ENCODE measurements around the gene MEFV.

The MEFV gene, protein sequence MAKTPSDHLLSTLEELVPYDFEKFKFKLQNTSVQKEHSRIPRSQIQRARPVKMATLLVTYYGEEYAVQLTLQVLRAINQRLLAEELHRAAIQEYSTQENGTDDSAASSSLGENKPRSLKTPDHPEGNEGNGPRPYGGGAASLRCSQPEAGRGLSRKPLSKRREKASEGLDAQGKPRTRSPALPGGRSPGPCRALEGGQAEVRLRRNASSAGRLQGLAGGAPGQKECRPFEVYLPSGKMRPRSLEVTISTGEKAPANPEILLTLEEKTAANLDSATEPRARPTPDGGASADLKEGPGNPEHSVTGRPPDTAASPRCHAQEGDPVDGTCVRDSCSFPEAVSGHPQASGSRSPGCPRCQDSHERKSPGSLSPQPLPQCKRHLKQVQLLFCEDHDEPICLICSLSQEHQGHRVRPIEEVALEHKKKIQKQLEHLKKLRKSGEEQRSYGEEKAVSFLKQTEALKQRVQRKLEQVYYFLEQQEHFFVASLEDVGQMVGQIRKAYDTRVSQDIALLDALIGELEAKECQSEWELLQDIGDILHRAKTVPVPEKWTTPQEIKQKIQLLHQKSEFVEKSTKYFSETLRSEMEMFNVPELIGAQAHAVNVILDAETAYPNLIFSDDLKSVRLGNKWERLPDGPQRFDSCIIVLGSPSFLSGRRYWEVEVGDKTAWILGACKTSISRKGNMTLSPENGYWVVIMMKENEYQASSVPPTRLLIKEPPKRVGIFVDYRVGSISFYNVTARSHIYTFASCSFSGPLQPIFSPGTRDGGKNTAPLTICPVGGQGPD

GRCh38 chr16:3256146-3256865 is at the start of gene MEFV:
MEFV (minus strand) TSS chr16:3256633; CDS start chr16:3256587, 46 bp downstream.
- DNase-seq: no peak

DNA sequence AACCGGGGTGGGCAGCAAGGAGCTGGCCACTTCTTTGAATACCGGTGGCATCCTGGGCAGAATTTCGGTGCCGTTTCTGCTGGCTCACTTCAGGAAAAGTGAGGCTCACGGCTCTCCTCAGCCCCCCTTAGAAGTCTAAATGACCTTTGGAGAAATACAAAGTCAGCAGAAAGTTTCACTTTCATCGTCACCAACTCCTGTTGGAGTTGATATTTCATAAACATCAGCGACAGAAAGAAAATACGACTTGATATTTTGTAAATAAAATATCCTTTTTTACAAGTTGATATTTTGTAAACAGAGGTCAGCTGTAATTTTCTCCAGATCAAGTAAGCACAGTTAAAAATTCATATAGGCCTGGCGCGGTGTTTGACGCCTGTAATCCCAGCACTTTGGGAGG is 49.6 kb upstream of the MEFV start:
- DNase-seq: no peak
- in situ Hi-C loops (cut with HindIII; ENCODE audit: low pct_ligation_motif_present, low pct_unique_long_range_greater_than_20kb, low sequenced_read_pairs): no loop called here

More at GRCh38 chr16:3256146-3256865, at the start of gene MEFV:
- in situ Hi-C loops (cut with HindIII; ENCODE audit: low pct_ligation_motif_present, low pct_unique_long_range_greater_than_20kb, low sequenced_read_pairs): no loop called here

- peak; percentile 92 for DNase-seq
- in situ Hi-C loops (cut with HindIII; ENCODE audit: low pct_ligation_motif_present, low pct_unique_long_range_greater_than_20kb, low sequenced_read_pairs): no loop called here
These were observed 49.0 kb upstream of the MEFV start, which contains the start of the genes TIGD7 and ZNF75A for GRCh38 chr16:3305109-3306068. TIGD7 (minus strand) TSS chr16:3305430; CDS start chr16:3300614, 4,816 bp downstream. ZNF75A (plus strand) TSS chr16:3305497; CDS start chr16:3308429, 2,932 bp downstream.

- in situ Hi-C loops (cut with HindIII; ENCODE audit: low pct_ligation_motif_present, low pct_unique_long_range_greater_than_20kb, low sequenced_read_pairs): no loop called here
- DNase-seq: no peak
These were observed 47.9 kb upstream of the MEFV start for GRCh38 chr16:3304370-3304769.

GRCh38 chr16:3295783-3296182 is 39.4 kb upstream of the MEFV start:
- no peak for DNase-seq
- in situ Hi-C loops (cut with HindIII; ENCODE audit: low pct_ligation_motif_present, low pct_unique_long_range_greater_than_20kb, low sequenced_read_pairs): no loop called here

- DNase-seq: no peak
- in situ Hi-C loops (cut with HindIII; ENCODE audit: low pct_ligation_motif_present, low pct_unique_long_range_greater_than_20kb, low sequenced_read_pairs): no loop called here
These were observed 38.8 kb upstream of the MEFV start for GRCh38 chr16:3295209-3295608.

GRCh38 chr16:3292604-3293003 is 36.2 kb upstream of the MEFV start:
- DNase-seq: no peak
- in situ Hi-C loops (cut with HindIII; ENCODE audit: low pct_ligation_motif_present, low pct_unique_long_range_greater_than_20kb, low sequenced_read_pairs): no loop called here

DNA sequence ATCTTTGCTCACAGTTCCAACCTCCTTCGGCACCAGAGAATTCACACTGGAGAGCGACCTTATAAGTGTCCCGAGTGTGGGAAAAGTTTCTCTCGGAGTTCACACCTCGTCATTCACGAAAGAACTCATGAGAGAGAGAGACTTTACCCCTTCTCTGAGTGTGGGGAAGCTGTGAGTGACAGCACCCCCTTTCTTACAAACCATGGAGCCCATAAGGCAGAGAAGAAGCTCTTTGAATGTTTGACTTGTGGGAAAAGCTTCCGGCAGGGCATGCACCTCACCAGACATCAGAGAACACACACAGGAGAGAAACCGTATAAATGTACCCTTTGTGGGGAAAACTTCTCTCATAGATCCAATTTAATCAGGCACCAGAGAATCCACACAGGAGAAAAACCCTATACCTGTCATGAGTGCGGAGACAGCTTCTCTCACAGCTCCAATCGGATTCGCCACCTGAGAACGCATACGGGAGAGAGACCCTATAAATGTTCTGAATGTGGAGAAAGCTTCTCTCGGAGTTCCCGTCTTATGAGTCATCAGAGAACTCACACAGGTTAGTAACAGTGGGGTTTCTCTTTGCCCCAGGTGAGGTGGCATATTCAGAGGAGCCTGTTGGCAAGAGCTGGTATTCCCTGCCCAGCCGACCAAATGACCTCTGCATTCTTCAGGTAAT is 33.7 kb upstream of the MEFV start:
- in situ Hi-C loops (cut with HindIII; ENCODE audit: low pct_ligation_motif_present, low pct_unique_long_range_greater_than_20kb, low sequenced_read_pairs): no loop called here
- DNase-seq: no peak

DNA sequence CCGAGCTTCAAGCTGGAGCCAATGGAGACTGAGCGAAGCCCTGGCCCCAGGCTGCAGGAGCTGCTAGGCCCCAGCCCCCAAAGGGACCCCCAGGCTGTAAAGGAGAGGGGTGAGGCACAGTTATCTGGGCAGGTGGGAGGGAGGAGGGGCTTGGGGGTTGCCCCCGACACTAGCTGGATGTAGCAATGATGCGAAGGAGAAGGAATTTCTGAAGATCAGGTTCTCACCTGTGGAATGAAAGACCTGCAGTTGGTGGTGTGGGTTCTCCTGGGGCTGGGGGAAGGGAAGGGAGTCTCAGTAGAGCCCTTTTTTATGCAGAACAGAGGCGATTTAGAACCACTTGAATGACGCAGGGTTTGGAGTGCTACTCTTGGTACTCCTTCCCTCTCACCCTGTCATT is 28.7 kb upstream of the MEFV start:
- no peak for DNase-seq
- in situ Hi-C loops (cut with HindIII; ENCODE audit: low pct_ligation_motif_present, low pct_unique_long_range_greater_than_20kb, low sequenced_read_pairs): no loop called here

DNA sequence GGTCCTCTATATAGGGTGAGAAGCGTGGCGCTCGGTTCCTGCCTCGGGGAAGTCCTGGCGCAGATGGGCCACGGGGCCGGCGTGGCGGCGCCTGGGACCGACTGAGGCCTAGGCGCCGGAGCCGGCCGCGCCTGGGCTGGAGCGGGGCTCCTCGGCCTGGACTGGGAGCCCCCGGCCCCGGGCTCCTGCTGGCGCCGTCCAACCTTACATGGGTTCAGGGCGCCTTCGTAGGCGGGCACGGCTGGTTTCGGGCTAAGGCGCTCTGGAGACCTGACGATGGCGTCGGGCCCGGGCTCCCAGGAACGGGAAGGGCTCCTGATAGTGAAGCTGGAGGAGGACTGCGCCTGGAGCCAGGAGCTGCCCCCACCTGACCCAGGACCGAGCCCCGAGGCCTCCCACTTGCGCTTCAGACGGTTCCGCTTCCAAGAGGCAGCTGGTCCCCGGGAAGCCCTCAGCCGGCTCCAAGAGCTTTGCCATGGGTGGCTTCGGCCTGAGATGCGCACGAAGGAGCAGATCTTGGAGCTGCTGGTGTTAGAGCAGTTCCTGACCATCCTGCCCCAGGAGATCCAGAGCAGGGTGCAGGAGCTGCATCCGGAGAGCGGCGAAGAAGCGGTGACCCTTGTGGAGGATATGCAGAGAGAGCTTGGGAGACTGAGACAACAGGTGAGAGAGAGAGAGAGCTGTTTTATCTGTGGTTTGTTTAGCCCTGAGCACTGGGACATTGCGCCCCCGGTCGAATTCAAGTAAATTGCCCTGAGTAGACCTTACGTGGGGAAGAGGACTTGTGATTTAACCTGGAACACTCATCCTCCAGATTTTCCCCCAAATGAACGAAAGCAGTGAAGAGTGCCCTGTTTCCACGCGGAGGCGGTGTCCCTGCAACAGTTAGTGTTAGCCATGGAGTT is 27.4 kb upstream of the MEFV start:
- no peak for DNase-seq
- in situ Hi-C loops (cut with HindIII; ENCODE audit: low pct_ligation_motif_present, low pct_unique_long_range_greater_than_20kb, low sequenced_read_pairs): no loop called here

DNA sequence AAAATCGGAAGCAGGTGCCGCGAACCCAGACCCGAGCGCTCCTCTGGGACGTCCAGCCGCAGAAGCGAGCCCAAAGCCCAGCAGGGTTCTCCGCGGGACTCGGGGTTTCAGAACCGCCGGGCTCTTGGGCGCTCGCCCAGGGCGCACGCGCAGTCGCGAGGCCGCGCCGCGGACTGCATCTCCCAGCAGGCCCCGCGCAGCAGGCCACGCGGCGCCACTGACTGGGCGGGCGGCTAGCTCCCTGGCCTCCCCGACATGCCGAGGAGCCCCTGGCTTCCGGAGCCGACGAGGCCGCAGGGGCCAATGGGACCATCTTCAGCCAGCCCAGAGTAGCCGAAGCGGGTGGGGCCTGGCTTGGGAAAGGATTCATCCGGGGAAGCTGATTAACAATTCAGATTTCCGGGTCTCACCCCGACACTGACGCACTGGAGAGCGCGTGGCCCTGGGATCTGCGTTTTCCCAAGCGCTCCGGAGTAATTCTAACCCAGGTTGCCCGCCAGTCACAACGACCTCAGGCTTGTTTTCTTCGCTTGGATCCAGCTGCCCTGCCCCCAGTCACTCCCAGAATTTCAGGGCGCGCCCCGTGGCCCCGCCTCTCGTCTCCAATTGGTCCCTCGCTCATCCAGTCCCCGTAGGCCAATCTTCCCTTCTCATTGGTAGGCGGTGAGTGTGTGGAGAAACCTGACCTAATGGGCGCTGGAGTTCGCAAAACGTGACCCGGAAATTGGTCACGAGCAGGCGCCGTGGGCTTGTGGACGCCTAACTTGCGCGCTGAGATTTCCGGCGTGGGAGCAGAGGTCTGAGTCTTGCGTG is 26.5 kb upstream of the MEFV start, which contains the start of gene ZNF263:
TSS of gene ZNF263 (plus strand) at position 762 of the 813 bp plus-strand sequence. CDS start 328 bp downstream, outside the sequence.
- in situ Hi-C loops (cut with HindIII; ENCODE audit: low pct_ligation_motif_present, low pct_unique_long_range_greater_than_20kb, low sequenced_read_pairs): no loop called here
- DNase-seq: peak; percentile 99

DNA sequence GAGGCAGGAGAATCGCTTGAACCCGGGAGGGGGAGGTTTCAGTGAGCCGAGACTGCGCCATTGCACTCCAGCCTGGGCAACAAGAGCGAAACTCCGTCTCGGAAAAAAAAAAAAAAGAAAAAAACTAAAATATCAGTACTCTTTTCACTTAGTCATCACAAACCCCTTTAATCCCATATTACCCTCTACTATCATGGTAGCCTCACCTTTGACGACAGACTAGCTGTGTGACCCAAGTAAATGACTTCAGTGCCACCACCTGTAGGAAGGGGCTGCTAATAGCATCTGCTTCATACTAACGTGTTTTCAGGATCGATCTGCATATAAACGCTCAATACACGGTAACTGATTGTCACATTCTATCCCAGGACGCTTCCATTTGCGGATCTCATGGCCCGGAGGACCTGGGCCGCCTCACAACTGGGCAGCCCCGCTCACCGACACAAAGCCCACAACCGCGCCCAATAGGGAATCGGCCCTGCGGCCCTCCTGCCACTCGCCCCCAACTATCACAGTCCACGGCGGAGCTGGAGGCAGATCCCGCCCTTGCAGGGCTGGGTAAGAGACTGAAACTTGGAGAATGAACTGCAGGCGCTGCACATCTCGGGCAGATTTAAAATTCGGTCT is 25.8 kb upstream of the MEFV start:
- in situ Hi-C loops (cut with HindIII; ENCODE audit: low pct_ligation_motif_present, low pct_unique_long_range_greater_than_20kb, low sequenced_read_pairs): no loop called here
- peak; percentile 82 for DNase-seq

DNA sequence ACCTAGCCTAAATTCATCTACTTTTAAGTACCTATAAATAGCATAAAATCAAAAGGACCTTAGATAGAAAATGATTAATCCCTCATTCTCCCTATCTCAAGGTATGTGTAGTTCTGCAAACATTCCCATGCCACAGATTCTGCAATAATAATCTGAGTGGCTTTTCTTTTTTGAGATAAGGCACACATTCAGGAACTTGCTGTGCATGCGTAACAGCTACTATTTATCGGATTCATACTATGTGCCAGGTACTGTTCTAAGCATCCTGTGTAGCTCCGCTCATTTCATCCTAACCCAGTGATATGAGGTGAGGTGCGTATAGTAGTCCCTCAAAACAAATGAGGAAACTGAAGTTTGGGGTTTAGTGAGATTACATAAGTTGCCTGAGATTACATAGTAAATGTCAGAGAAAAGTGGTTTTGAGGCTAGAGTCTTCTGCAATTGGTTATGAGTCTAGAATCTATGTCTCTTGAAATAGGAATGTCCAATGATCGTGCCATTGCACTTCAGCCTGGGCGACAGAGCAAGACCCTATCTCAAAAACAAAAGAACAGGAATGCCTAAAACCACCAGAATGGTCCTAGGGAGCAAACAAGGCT is 24.9 kb upstream of the MEFV start:
- in situ Hi-C loops (cut with HindIII; ENCODE audit: low pct_ligation_motif_present, low pct_unique_long_range_greater_than_20kb, low sequenced_read_pairs): no loop called here
- DNase-seq: no peak

GRCh38 chr16:3276679-3277078 is 20.2 kb upstream of the MEFV start:
- in situ Hi-C loops (cut with HindIII; ENCODE audit: low pct_ligation_motif_present, low pct_unique_long_range_greater_than_20kb, low sequenced_read_pairs): no loop called here
- DNase-seq: no peak

GRCh38 chr16:3274947-3275346 is 18.5 kb upstream of the MEFV start:
- DNase-seq: no peak
- in situ Hi-C loops (cut with HindIII; ENCODE audit: low pct_ligation_motif_present, low pct_unique_long_range_greater_than_20kb, low sequenced_read_pairs): no loop called here
